Measurements from ENCODE around the gene NID1.
"Not testable (repeated sequence)": the region's sequence is repeated elsewhere in the genome, so short reads cannot be mapped to it uniquely, and the experiment has no call there.

The NID1 gene

GRCh38 chr1:235933766-235934116, 131.1 kb downstream of the NID1 start:
- Histone ChIP-seq H3K27ac (ENCODE audit: low read depth, low read length) (no peak overlapping the region), H3K36me3 (ENCODE audit: control insufficient read depth, insufficient read depth, low read length) (no peaks in the 10 kb centered on the region), H3K4me1 (ENCODE audit: control insufficient read depth, insufficient read depth, low read length) (0 out of 2 replicates have a peak, but pooled peaks cover 5% of the 10 kb centered on the region), H3K9ac (ENCODE audit: low read depth, low read length) (no peak overlapping the region), H3K9me3 (ENCODE audit: control insufficient read depth, insufficient read depth, low read length) (no peaks in the 10 kb centered on the region), H3K27me3 (ENCODE audit: control insufficient read depth, insufficient read depth, low read length) (0 out of 2 replicates have a peak, but pooled peaks cover 4% of the 10 kb centered on the region), H3K4me3 (ENCODE audit: low read depth, low read length) (no peak overlapping the region)

GRCh38 chr1:235933017-235933765, 131.7 kb downstream of the NID1 start:
- Histone ChIP-seq H3K9ac (ENCODE audit: low read depth, low read length) (no peak overlapping the region), H3K36me3 (ENCODE audit: control insufficient read depth, insufficient read depth, low read length) (no peaks in the 10 kb centered on the region), H3K9me3 (ENCODE audit: control insufficient read depth, insufficient read depth, low read length) (no peaks in the 10 kb centered on the region), H3K27ac (ENCODE audit: low read depth, low read length) (no peak overlapping the region), H3K4me3 (ENCODE audit: low read depth, low read length) (no peak overlapping the region), H3K4me1 (ENCODE audit: control insufficient read depth, insufficient read depth, low read length) (0 out of 2 replicates have a peak, but pooled peaks cover 5% of the 10 kb centered on the region), H3K27me3 (ENCODE audit: control insufficient read depth, insufficient read depth, low read length) (0 out of 2 replicates have a peak, but pooled peaks cover 4% of the 10 kb centered on the region)

GRCh38 chr1:235932090-235932510, 132.8 kb downstream of the NID1 start:
- no peak overlapping the region for H3K9ac ChIP-seq (ENCODE audit: low read depth, low read length)
- H3K27ac ChIP-seq (ENCODE audit: low read depth, low read length) = no peak overlapping the region
- H3K4me3 ChIP-seq (ENCODE audit: low read depth, low read length) = no peak overlapping the region

GRCh38 chr1:235931171-235931738, 133.6 kb downstream of the NID1 start:
- no peak overlapping the region for H3K9ac ChIP-seq (ENCODE audit: low read depth, low read length)
- H3K4me3 ChIP-seq (ENCODE audit: low read depth, low read length) = no peak overlapping the region
- 0 out of 2 replicates have a peak, but pooled peaks cover 5% of the 10 kb centered on the region for H3K4me1 ChIP-seq (ENCODE audit: control insufficient read depth, insufficient read depth, low read length)
- H3K9me3 ChIP-seq (ENCODE audit: control insufficient read depth, insufficient read depth, low read length) = no peaks in the 10 kb centered on the region
- H3K36me3 ChIP-seq (ENCODE audit: control insufficient read depth, insufficient read depth, low read length) = no peaks in the 10 kb centered on the region
- no peak overlapping the region for H3K27ac ChIP-seq (ENCODE audit: low read depth, low read length)
- 0 out of 2 replicates have a peak, but pooled peaks cover 4% of the 10 kb centered on the region for H3K27me3 ChIP-seq (ENCODE audit: control insufficient read depth, insufficient read depth, low read length)

More at GRCh38 chr1:235932090-235932510, 132.8 kb downstream of the NID1 start:
- no peaks in the 10 kb centered on the region for H3K9me3 ChIP-seq (ENCODE audit: control insufficient read depth, insufficient read depth, low read length)
- H3K27me3 ChIP-seq (ENCODE audit: control insufficient read depth, insufficient read depth, low read length) = 0 out of 2 replicates have a peak, but pooled peaks cover 4% of the 10 kb centered on the region
- H3K36me3 ChIP-seq (ENCODE audit: control insufficient read depth, insufficient read depth, low read length) = no peaks in the 10 kb centered on the region
- H3K4me1 ChIP-seq (ENCODE audit: control insufficient read depth, insufficient read depth, low read length) = 0 out of 2 replicates have a peak, but pooled peaks cover 5% of the 10 kb centered on the region

GRCh38 chr1:235930543-235930942, 134.3 kb downstream of the NID1 start:
- Histone ChIP-seq H3K36me3 (ENCODE audit: control insufficient read depth, insufficient read depth, low read length) (no peaks in the 10 kb centered on the region), H3K9me3 (ENCODE audit: control insufficient read depth, insufficient read depth, low read length) (no peaks in the 10 kb centered on the region), H3K4me1 (ENCODE audit: control insufficient read depth, insufficient read depth, low read length) (0 out of 2 replicates have a peak, but pooled peaks cover 5% of the 10 kb centered on the region)

GRCh38 chr1:235929216-235929615, 135.7 kb downstream of the NID1 start:
- H3K9me3 ChIP-seq (ENCODE audit: control insufficient read depth, insufficient read depth, low read length) = no peaks in the 10 kb centered on the region
- 0 out of 2 replicates have a peak, but pooled peaks cover 4% of the 10 kb centered on the region for H3K27me3 ChIP-seq (ENCODE audit: control insufficient read depth, insufficient read depth, low read length)
- H3K4me3 ChIP-seq (ENCODE audit: low read depth, low read length) = no peak overlapping the region
- no peak overlapping the region for H3K9ac ChIP-seq (ENCODE audit: low read depth, low read length)
- no peak overlapping the region for H3K27ac ChIP-seq (ENCODE audit: low read depth, low read length)
- H3K36me3 ChIP-seq (ENCODE audit: control insufficient read depth, insufficient read depth, low read length) = no peaks in the 10 kb centered on the region
- H3K4me1 ChIP-seq (ENCODE audit: control insufficient read depth, insufficient read depth, low read length) = 0 out of 2 replicates have a peak, but pooled peaks cover 5% of the 10 kb centered on the region

More at GRCh38 chr1:235930543-235930942, 134.3 kb downstream of the NID1 start:
- H3K27me3 ChIP-seq (ENCODE audit: control insufficient read depth, insufficient read depth, low read length) = 0 out of 2 replicates have a peak, but pooled peaks cover 4% of the 10 kb centered on the region
- H3K4me3 ChIP-seq (ENCODE audit: low read depth, low read length) = no peak overlapping the region
- H3K9ac ChIP-seq (ENCODE audit: low read depth, low read length) = no peak overlapping the region
- no peak overlapping the region for H3K27ac ChIP-seq (ENCODE audit: low read depth, low read length)

- Histone ChIP-seq H3K4me3 (ENCODE audit: low read depth, low read length) (no peak overlapping the region), H3K27me3 (ENCODE audit: control insufficient read depth, insufficient read depth, low read length) (no peaks in the 10 kb centered on the region), H3K4me1 (ENCODE audit: control insufficient read depth, insufficient read depth, low read length) (0 out of 2 replicates have a peak, but pooled peaks cover 5% of the 10 kb centered on the region), H3K36me3 (ENCODE audit: control insufficient read depth, insufficient read depth, low read length) (no peaks in the 10 kb centered on the region), H3K27ac (ENCODE audit: low read depth, low read length) (no peak overlapping the region), H3K9me3 (ENCODE audit: control insufficient read depth, insufficient read depth, low read length) (no peaks in the 10 kb centered on the region), H3K9ac (ENCODE audit: low read depth, low read length) (no peak overlapping the region)
These were observed 136.7 kb downstream of the NID1 start for GRCh38 chr1:235928197-235928596.

GRCh38 chr1:235927551-235927950, 137.3 kb downstream of the NID1 start:
- H3K36me3 ChIP-seq (ENCODE audit: control insufficient read depth, insufficient read depth, low read length); H3K4me1 ChIP-seq (ENCODE audit: control insufficient read depth, insufficient read depth, low read length); H3K27me3 ChIP-seq (ENCODE audit: control insufficient read depth, insufficient read depth, low read length); H3K4me3 ChIP-seq (ENCODE audit: low read depth, low read length); H3K27ac ChIP-seq (ENCODE audit: low read depth, low read length); H3K9me3 ChIP-seq (ENCODE audit: control insufficient read depth, insufficient read depth, low read length); H3K9ac ChIP-seq (ENCODE audit: low read depth, low read length): not testable (repeated sequence)

All from HUES48 (cell line).